ENCODE results near the gene BAAT.
"Not testable (repeated sequence)": the region's sequence is repeated elsewhere in the genome, so short reads cannot be mapped to it uniquely, and the experiment has no call there.

Gene BAAT

DNA sequence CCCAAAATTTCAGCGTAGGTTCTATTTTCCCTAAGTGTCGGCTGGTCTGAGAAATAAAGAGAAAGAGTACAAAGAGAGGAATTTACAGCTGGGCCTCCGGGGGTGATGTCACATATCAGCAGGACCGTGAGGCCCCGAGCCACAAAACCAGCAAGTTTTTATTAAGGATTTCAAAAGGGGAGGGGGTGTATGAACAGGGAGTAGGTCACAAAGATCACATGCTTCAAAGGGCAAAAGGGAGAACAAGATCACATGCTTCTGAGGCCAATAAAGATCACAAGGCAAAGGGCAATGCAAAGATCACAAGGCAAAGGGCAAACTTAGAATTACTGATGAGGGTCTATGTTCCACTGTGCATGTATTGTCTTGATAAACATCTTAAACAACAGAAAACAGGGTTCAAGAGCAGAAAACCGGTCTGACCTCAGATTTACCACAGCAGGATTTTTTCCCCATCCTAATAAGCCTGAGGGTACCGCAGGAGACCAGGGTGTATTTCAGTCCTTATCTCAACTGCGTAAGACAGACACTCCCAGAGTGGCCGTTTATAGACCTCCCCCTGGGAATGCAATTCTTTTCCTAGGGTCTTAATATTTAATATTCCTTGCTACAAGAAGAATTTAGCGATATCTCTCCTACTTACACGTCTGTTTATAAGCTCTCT is at the start of gene BAAT:
Gene BAAT (minus strand): TSS at position 134 of the 664 bp plus-strand sequence. CDS start 13,602 bp downstream, outside the sequence.
- DNase-seq (ENCODE audit: low read depth in 1 of 2, low spot score in 1 of 2); in situ Hi-C loops (cut with HindIII; ENCODE audit: low pct_unique_long_range_greater_than_20kb, low sequenced_read_pairs): not testable (repeated sequence)

GRCh38 chr9:101433229-101433628 is 48.4 kb upstream of the BAAT start:
- in situ Hi-C loops (cut with HindIII; ENCODE audit: low pct_unique_long_range_greater_than_20kb, low sequenced_read_pairs), result no loop called here
- no peak for TF ChIP-seq JUND (IDR thresholded peaks at IDR 0.05; ENCODE audit: low read depth)
- DNase-seq (ENCODE audit: low read depth in 1 of 2, low spot score in 1 of 2), result no peak

GRCh38 chr9:101432740-101433139 is 47.9 kb upstream of the BAAT start:
- no peak for TF ChIP-seq JUND (IDR thresholded peaks at IDR 0.05; ENCODE audit: low read depth)
- in situ Hi-C loops (cut with HindIII; ENCODE audit: low pct_unique_long_range_greater_than_20kb, low sequenced_read_pairs), result no loop called here

GRCh38 chr9:101432171-101432570 is 47.4 kb upstream of the BAAT start:
- in situ Hi-C loops (cut with HindIII; ENCODE audit: low pct_unique_long_range_greater_than_20kb, low sequenced_read_pairs), result no loop called here
- DNase-seq (ENCODE audit: low read depth in 1 of 2, low spot score in 1 of 2), result no peak
- no peak for TF ChIP-seq JUND (IDR thresholded peaks at IDR 0.05; ENCODE audit: low read depth)

More at GRCh38 chr9:101432740-101433139, 47.9 kb upstream of the BAAT start:
- DNase-seq (ENCODE audit: low read depth in 1 of 2, low spot score in 1 of 2), result no peak

DNA sequence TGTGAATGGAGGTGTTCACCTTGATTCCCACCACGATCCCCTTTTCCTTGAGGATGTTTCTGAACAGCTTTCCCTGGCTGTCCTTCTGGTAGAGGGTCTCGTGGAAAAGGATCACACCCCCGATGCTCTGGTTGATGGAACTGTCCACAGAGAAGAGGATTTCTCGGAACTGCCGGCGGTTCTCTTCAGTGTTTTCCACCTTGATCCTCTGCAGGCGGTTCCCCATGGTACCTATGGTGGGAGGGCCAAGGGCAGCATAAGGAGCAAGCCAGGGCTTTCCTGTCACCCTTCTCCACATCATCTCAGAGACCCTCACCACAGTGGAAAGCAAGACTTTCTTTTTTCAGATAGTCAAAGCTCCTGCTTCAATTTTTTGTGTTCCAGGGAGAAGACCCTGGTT is 44.9 kb upstream of the BAAT start:
- TF ChIP-seq JUND (IDR thresholded peaks at IDR 0.05; ENCODE audit: low read depth), result no peak
- in situ Hi-C loops (cut with HindIII; ENCODE audit: low pct_unique_long_range_greater_than_20kb, low sequenced_read_pairs), result no loop called here
- no peak for DNase-seq (ENCODE audit: low read depth in 1 of 2, low spot score in 1 of 2)

DNA sequence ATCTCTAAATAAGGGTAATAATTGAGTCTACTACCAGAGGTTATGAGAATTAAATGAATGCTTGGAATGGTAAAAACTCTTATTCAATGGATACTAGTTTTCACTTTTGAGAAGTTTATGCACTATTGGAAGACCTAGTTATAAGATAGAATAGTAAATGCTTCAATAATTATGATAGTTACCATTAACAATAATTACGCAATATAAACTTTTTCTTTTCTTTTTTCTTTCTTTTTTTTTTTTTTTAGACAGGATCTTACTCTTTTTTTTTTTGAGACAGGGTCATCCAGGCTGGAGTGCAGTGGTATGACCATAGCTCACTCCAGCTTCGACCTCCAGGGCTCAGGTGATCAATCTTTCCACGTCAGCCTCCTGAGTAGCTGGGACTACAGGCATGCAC is 44.1 kb upstream of the BAAT start:
- TF ChIP-seq JUND (IDR thresholded peaks at IDR 0.05; ENCODE audit: low read depth), result no peak
- in situ Hi-C loops (cut with HindIII; ENCODE audit: low pct_unique_long_range_greater_than_20kb, low sequenced_read_pairs), result no loop called here
- no peak for DNase-seq (ENCODE audit: low read depth in 1 of 2, low spot score in 1 of 2)

- DNase-seq (ENCODE audit: low read depth in 1 of 2, low spot score in 1 of 2), result no peak
- TF ChIP-seq JUND (IDR thresholded peaks at IDR 0.05; ENCODE audit: low read depth), result no peak
- in situ Hi-C loops (cut with HindIII; ENCODE audit: low pct_unique_long_range_greater_than_20kb, low sequenced_read_pairs), result no loop called here
Measured at GRCh38 chr9:101427957-101428655, 43.3 kb upstream of the BAAT start.

DNA sequence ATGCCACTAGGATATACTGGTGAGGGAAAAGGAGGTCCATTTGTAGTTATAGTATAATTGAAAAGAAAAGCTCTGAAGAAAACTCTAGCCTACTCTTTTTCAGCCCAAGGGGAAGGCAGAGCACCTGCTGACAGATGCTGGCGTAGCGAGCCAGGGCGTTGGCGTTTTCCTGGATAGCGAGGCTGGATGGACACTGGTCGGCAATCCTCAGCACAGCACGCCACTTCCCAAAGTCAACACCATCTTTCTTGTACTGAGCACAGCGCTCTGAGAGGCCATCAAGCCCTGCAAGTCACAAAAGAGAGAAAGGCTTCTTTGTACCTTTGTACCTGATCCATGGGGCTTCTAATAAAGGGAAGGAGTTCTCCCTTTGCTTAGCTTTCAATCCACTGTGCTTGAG is 42.6 kb upstream of the BAAT start:
- no peak for DNase-seq (ENCODE audit: low read depth in 1 of 2, low spot score in 1 of 2)
- TF ChIP-seq JUND (IDR thresholded peaks at IDR 0.05; ENCODE audit: low read depth), result no peak
- in situ Hi-C loops (cut with HindIII; ENCODE audit: low pct_unique_long_range_greater_than_20kb, low sequenced_read_pairs), result no loop called here

- peak in 1 of 2 experiments; percentile 72 for DNase-seq (ENCODE audit: low read depth in 1 of 2, low spot score in 1 of 2)
- in situ Hi-C loops (cut with HindIII; ENCODE audit: low pct_unique_long_range_greater_than_20kb, low sequenced_read_pairs), result no loop called here
- no peak for TF ChIP-seq JUND (IDR thresholded peaks at IDR 0.05; ENCODE audit: low read depth)
Measured at GRCh38 chr9:101421653-101422065, 36.9 kb upstream of the BAAT start.

GRCh38 chr9:101419863-101420262 is 35.1 kb upstream of the BAAT start:
- no peak for TF ChIP-seq JUND (IDR thresholded peaks at IDR 0.05; ENCODE audit: low read depth)
- in situ Hi-C loops (cut with HindIII; ENCODE audit: low pct_unique_long_range_greater_than_20kb, low sequenced_read_pairs), result no loop called here
- no peak for DNase-seq (ENCODE audit: low read depth in 1 of 2, low spot score in 1 of 2)

- in situ Hi-C loops (cut with HindIII; ENCODE audit: low pct_unique_long_range_greater_than_20kb, low sequenced_read_pairs), result no loop called here
- no peak for DNase-seq (ENCODE audit: low read depth in 1 of 2, low spot score in 1 of 2)
- TF ChIP-seq JUND (IDR thresholded peaks at IDR 0.05; ENCODE audit: low read depth), result no peak
Measured at GRCh38 chr9:101418518-101419430, 34.0 kb upstream of the BAAT start.

DNA sequence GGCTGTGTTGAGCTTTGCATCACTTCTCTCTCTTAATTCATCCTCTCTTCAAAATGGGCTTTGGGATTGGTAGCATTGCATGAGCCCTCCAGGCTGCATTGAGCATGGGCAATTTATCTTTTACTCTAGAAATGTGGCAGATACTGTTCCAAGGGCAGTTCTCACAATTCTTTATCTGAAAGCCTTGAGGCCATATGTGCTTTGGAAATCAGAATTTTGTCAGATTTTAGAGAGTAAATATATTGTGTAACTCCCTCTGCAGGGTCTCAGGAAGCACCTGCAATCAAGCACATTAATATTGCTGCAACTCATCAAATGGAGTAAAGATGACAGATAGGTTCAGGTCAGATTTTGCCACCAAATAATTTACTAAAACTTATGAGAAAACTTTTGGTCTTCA is 33.2 kb upstream of the BAAT start:
- no peak for DNase-seq (ENCODE audit: low read depth in 1 of 2, low spot score in 1 of 2)
- in situ Hi-C loops (cut with HindIII; ENCODE audit: low pct_unique_long_range_greater_than_20kb, low sequenced_read_pairs), result no loop called here

GRCh38 chr9:101417389-101417788 is 32.6 kb upstream of the BAAT start:
- no peak for DNase-seq (ENCODE audit: low read depth in 1 of 2, low spot score in 1 of 2)
- in situ Hi-C loops (cut with HindIII; ENCODE audit: low pct_unique_long_range_greater_than_20kb, low sequenced_read_pairs), result no loop called here
- TF ChIP-seq JUND (IDR thresholded peaks at IDR 0.05; ENCODE audit: low read depth), result no peak

More for the DNA sequence above, 33.2 kb upstream of the BAAT start:
- no peak for TF ChIP-seq JUND (IDR thresholded peaks at IDR 0.05; ENCODE audit: low read depth)
